PC-9 (cell line): Measurements from ENCODE around the gene TMEM9B. TPM values are rescaled to one million over a fixed set of nuclear protein-coding genes. Genes with fewer than 3 reads are reported as not detected.
"Not testable (repeated sequence)": the region's sequence is repeated elsewhere in the genome, so short reads cannot be mapped to it uniquely, and the experiment has no call there.

Source experiments
- BruUV-seq: library from RNA; stranded (reverse); fragments of 400-500 nt; replicated peaks from 2 replicates; lab custom pipeline; 2021; lab: Mats Ljungman, UMichigan
- CTCF ChIA-PET: fragments of 300-600 bp; sonication (Branson Sonifier 250); formaldehyde crosslinking; loops from one replicate; lab custom pipeline; 2022; ENCODE audit warnings: antibody characterized with exemption; lab: Charles Lee
- POLR2A ChIA-PET: fragments of 300-600 bp; sonication (Branson Sonifier 250); formaldehyde crosslinking; loops from one replicate; lab custom pipeline; 2022; ENCODE audit warnings: antibody characterized with exemption; ENCODE audit not compliant: unreplicated experiment; lab: Charles Lee
- DNase-seq, 2 experiments: peaks; one replicate each; pipeline versions ENCODE4 v3.0.0 to v3.0.0-alpha.2; 2015 to 2022; ENCODE audit warnings: mixed read lengths in 1 of 2
- H2AFZ ChIP-seq: fragments of 200-600 bp; sonication (generic); 2 replicates; pipeline ENCODE4 v1.8.1; 2017; ENCODE audit warnings: antibody characterized with exemption
- H3F3A ChIP-seq: fragments of 200-600 bp; sonication (generic); 2 replicates; pipeline ENCODE4 v1.8.1; 2017; ENCODE audit warnings: antibody characterized with exemption, mild to moderate bottlenecking, low read depth; ENCODE audit not compliant: insufficient read depth
- H3K27ac ChIP-seq: fragments of 200-600 bp; sonication (generic); 2 replicates; pipeline ENCODE4 v1.6.1; 2016; ENCODE audit warnings: mixed run types
- H3K27me3 ChIP-seq: fragments of 200-600 bp; sonication (generic); 2 replicates; pipeline ENCODE4 v1.6.1; 2016; ENCODE audit warnings: low read depth, mixed run types; ENCODE audit not compliant: insufficient read depth
- H3K36me3 ChIP-seq: fragments of 200-600 bp; sonication (generic); 2 replicates; pipeline ENCODE4 v1.6.1; 2016; ENCODE audit warnings: low read depth, mixed run types
- H3K4me1 ChIP-seq: fragments of 200-600 bp; sonication (generic); replicated peaks from 2 replicates; pipeline ENCODE4 v1.6.1; 2016; ENCODE audit warnings: mixed run types; ENCODE audit not compliant: insufficient read depth
- H3K4me2 ChIP-seq: fragments of 200-600 bp; sonication (generic); 2 replicates; pipeline ENCODE4 v1.6.1; 2017; ENCODE audit warnings: mixed run types
- H3K4me3 ChIP-seq: fragments of 200-600 bp; sonication (generic); 2 replicates; pipeline ENCODE4 v1.6.1; 2016; ENCODE audit warnings: mixed run types
- H3K79me2 ChIP-seq: fragments of 200-600 bp; sonication (generic); 2 replicates; pipeline ENCODE4 v1.6.1; 2017; ENCODE audit warnings: low read depth, mixed run types
- H3K9me2 ChIP-seq: fragments of 200-600 bp; sonication (generic); 2 replicates; pipeline ENCODE4 v1.8.1; 2017; ENCODE audit warnings: mild to moderate bottlenecking; ENCODE audit not compliant: insufficient read depth
- H3K9me3 ChIP-seq: fragments of 200-600 bp; sonication (generic); 2 replicates; pipeline ENCODE4 v1.8.1; 2016; ENCODE audit warnings: low read depth; ENCODE audit not compliant: insufficient read depth
- H4K20me1 ChIP-seq: fragments of 200-600 bp; sonication (generic); 2 replicates; pipeline ENCODE4 v1.8.1; 2017; ENCODE audit not compliant: insufficient read depth
- CTCF ChIP-seq: fragments of 200-600 bp; sonication (generic); conservative IDR thresholded peaks from 2 replicates; pipeline ENCODE4 v1.6.1; 2017; ENCODE audit warnings: mixed run types, antibody characterized with exemption, mild to moderate bottlenecking, moderate library complexity
- EZH2 ChIP-seq: fragments of 200-600 bp; sonication (generic); IDR thresholded peaks from 2 replicates; pipeline ENCODE4 v1.8.0; 2017; ENCODE audit warnings: antibody characterized with exemption, low read depth
- intact Hi-C: fragments of 100-400 bp; cut with micrococcal nuclease; formaldehyde crosslinking; loops from one replicate; pipeline ENCODE4 v1.10.0; 2022; ENCODE audit not compliant: unreplicated experiment
- total RNA-seq: library from RNA; stranded (reverse); gene quantifications from 2 replicates; pipeline ENCODE4 v1.2.3, GENCODE V29; 2021

Gene TMEM9B
- total RNA-seq, 1 experiment from 2014 or later = 13.4 TPM

- TF ChIP-seq EZH2 = no peak
- TF ChIP-seq CTCF = no peak
Measured at GRCh38 chr11:8989453-8989852, 25.2 kb upstream of the TMEM9B start.

DNA sequence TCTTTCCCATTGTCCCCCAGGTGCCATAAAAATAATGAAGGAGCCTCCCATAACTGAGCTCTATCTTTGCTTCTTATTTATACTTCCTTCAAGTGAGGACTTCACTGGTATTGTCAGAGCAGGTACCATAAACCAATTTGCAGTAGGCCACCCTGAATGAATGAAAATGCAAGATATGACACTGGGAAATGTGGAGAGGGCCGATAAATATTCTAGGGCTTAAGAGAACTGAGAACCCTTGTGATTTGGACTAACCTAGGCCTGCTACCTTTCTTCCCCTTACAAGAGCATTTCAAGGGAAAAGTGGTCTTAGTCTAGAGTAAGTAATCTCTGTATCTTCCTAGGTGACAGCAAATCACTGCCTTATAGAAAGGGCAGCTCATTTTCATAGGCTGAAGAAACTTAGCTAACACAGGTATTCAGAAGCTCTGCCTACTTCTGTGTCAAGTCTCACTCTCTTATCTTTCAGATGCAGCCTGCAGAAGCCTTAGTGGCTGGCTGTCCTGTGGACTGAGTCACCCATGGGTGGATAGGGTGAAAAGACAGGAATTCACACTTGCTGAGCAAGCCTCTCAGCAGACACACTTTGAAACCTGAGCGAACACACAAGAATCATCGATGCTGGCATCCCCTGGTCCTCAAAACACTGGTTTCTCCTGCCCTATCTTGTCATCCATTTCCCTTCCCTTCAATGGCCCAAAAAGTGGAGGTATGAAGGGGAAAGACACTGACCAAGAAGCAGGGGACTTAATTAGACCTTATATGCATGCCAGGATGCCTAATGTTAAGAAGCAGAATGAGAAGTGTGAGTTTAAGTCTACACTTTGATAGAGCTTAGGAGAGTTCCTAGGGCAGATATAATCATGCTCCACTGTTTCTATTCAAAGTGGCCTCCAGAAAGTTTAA is 24.3 kb upstream of the TMEM9B start:
- Histone ChIP-seq H3K4me3 (no peak overlapping the region), H3F3A (no peaks in the 10 kb centered on the region), H3K9me2 (no peaks in the 10 kb centered on the region), H3K4me2 (no peak overlapping the region; the same call in 1 of the 2 replicates), H3K4me1 (peaks cover 11% of the 10 kb centered on the region; the same call in 1 of the 2 replicates), H3K27ac (no peak overlapping the region; the same call in 1 of the 2 replicates), H4K20me1 (no peaks in the 10 kb centered on the region), H3K36me3 (no peaks in the 10 kb centered on the region), H3K9me3 (no peaks in the 10 kb centered on the region), H2AFZ (no peak overlapping the region), H3K79me2 (no peaks in the 10 kb centered on the region), H3K27me3 (no peaks in the 10 kb centered on the region)
- BruUV-seq = no TSS peak
- intact Hi-C loops = no loop called here
- CTCF ChIA-PET = interaction anchor here (0.7 kb wide), 1 partner anchor 1079 kb away, joined by 3 read pairs; no protein-coding TSS in a partner anchor
- POLR2A ChIA-PET = no interaction called here
- DNase-seq = peak; percentile 29 to 62
- TF ChIP-seq EZH2 (no peak), CTCF (no peak)

More at GRCh38 chr11:8989453-8989852, 25.2 kb upstream of the TMEM9B start:
- Histone ChIP-seq H3F3A (no peaks in the 10 kb centered on the region), H3K27ac (no peak overlapping the region), H3K9me3 (no peaks in the 10 kb centered on the region), H3K79me2 (no peaks in the 10 kb centered on the region), H3K4me2 (no peak overlapping the region), H3K36me3 (no peaks in the 10 kb centered on the region), H3K27me3 (no peaks in the 10 kb centered on the region), H3K4me1 (peaks cover 11% of the 10 kb centered on the region; the same call in 1 of the 2 replicates), H3K9me2 (no peaks in the 10 kb centered on the region), H3K4me3 (no peak overlapping the region), H4K20me1 (no peaks in the 10 kb centered on the region), H2AFZ (no peak overlapping the region)
- CTCF ChIA-PET = no interaction called here
- BruUV-seq = no TSS peak
- POLR2A ChIA-PET = interaction anchor here (0.6 kb wide), 1 partner anchor 270 kb away, joined by 19 read pairs; no protein-coding TSS in a partner anchor
- intact Hi-C loops = no loop called here
- peak; percentile 7 to 42 for DNase-seq

- Histone ChIP-seq H3K9me2 (no peaks in the 10 kb centered on the region), H3K27ac (no peak overlapping the region), H4K20me1 (no peaks in the 10 kb centered on the region), H3K9me3 (no peaks in the 10 kb centered on the region), H3K4me2 (no peak overlapping the region), H3K4me1 (peaks cover 11% of the 10 kb centered on the region; the same call in 1 of the 2 replicates), H2AFZ (no peak overlapping the region), H3F3A (no peaks in the 10 kb centered on the region), H3K79me2 (no peaks in the 10 kb centered on the region), H3K27me3 (no peaks in the 10 kb centered on the region), H3K4me3 (no peak overlapping the region), H3K36me3 (no peaks in the 10 kb centered on the region)
- POLR2A ChIA-PET = no interaction called here
- no TSS peak for BruUV-seq
- TF ChIP-seq EZH2 = no peak
- CTCF ChIA-PET = no interaction called here
- DNase-seq = no peak
- intact Hi-C loops = no loop called here
Measured at GRCh38 chr11:8987446-8987845, 23.2 kb upstream of the TMEM9B start.

DNA sequence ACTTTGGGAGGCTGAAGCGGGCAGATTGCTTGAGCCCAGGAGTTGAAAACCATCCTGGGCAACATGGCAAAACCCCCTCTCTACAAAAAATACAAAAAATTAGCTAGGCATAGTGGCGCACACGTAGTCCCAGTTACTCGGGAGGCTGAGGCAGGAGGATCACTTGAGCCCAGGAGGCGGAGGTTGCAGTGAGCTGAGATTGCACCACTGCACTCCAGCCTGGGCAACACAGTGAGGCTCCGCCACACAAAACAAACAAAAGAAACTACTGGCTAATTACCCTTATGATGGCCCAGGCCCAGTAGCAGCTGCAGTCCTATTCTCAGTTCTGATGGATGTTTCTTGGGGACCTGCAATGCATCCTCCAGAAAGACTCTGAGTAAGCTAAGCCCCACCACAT is 22.5 kb upstream of the TMEM9B start:
- CTCF ChIA-PET, H2AFZ ChIP-seq, H3K9me2 ChIP-seq, H3K27ac ChIP-seq, H3K79me2 ChIP-seq, H3K9me3 ChIP-seq, H3K4me2 ChIP-seq, H3K36me3 ChIP-seq, POLR2A ChIA-PET, H4K20me1 ChIP-seq, intact Hi-C loops, DNase-seq, H3K27me3 ChIP-seq, H3K4me3 ChIP-seq, H3F3A ChIP-seq, BruUV-seq: not testable (repeated sequence)
- peaks cover 11% of the 10 kb centered on the region; the same call in 1 of the 2 replicates for H3K4me1 ChIP-seq
